HepG2 (cell line): ENCODE measurements around the gene TET2. TPM values are rescaled to one million over a fixed set of nuclear protein-coding genes. Genes with fewer than 3 reads are reported as not detected.

Experiments used
- DNMT1 ChIP-seq: sonication (generic); formaldehyde crosslinking; IDR thresholded peaks from 2 replicates; pipeline ENCODE4 v1.5.1; 2020; ENCODE audit warnings: mild to moderate bottlenecking, missing genetic modification reagents
- ESRRA ChIP-seq: sonication (generic); formaldehyde crosslinking; IDR thresholded peaks from 2 replicates; pipeline ENCODE4 v1.5.1; 2020; ENCODE audit warnings: mild to moderate bottlenecking, low read depth, missing genetic modification reagents
- FOXP1 ChIP-seq, 2 experiments: fragments of 450-650 bp in 1 of 2; IDR thresholded peaks; 2 replicates each; pipeline ENCODE4 v1.6.1; 2017 to 2018; ENCODE audit warnings: antibody characterized with exemption in 1 of 2
- HMGXB3 ChIP-seq: sonication (generic); formaldehyde crosslinking; IDR thresholded peaks from 2 replicates; pipeline ENCODE4 v1.4.0; 2020; ENCODE audit warnings: missing genetic modification reagents, borderline replicate concordance
- KLF15 ChIP-seq: sonication (generic); formaldehyde crosslinking; IDR thresholded peaks from 2 replicates; pipeline ENCODE4 v1.8.1; 2023; ENCODE audit warnings: borderline replicate concordance, mild to moderate bottlenecking, inconsistent platforms, missing genetic modification reagents, mixed read lengths
- NFKBIZ ChIP-seq: IDR thresholded peaks from 2 replicates; pipeline ENCODE4 v1.6.1; 2018; ENCODE audit warnings: missing genetic modification reagents, missing compliant biosample characterization
- SALL2 ChIP-seq: sonication (generic); formaldehyde crosslinking; IDR thresholded peaks from 2 replicates; pipeline ENCODE4 v1.8.1; 2023; ENCODE audit warnings: mild to moderate bottlenecking, missing genetic modification reagents, inconsistent platforms
- SMYD3 ChIP-seq: sonication (generic); formaldehyde crosslinking; IDR thresholded peaks from 2 replicates; pipeline ENCODE4 v1.8.1; 2023; ENCODE audit warnings: mild to moderate bottlenecking, missing genetic modification reagents
- TBP ChIP-seq: sonication (generic); formaldehyde crosslinking; IDR thresholded peaks from 2 replicates; pipeline ENCODE4 v1.5.0; 2020; ENCODE audit warnings: missing genetic modification reagents
- USF2 ChIP-seq, 2 experiments: sonication (generic) in 1 of 2; formaldehyde crosslinking in 1 of 2; IDR thresholded peaks; 2 replicates each; pipeline versions ENCODE4 v1.5.1 to v1.6.1; 2011 to 2020; ENCODE audit warnings: borderline replicate concordance in 1 of 2, low read depth in 1 of 2, low read length in 1 of 2, mild to moderate bottlenecking in 1 of 2, missing genetic modification reagents in 1 of 2, moderate library complexity in 1 of 2
- ZNF205 ChIP-seq: IDR thresholded peaks from 2 replicates; pipeline ENCODE4 v1.6.1; 2018; ENCODE audit warnings: missing biosample characterization, missing genetic modification reagents
- ZNF33B ChIP-seq: sonication (generic); formaldehyde crosslinking; IDR thresholded peaks from 2 replicates; pipeline ENCODE4 v1.5.1; 2020; ENCODE audit warnings: mild to moderate bottlenecking, missing genetic modification reagents
- ZNF350 ChIP-seq: sonication (generic); formaldehyde crosslinking; IDR thresholded peaks from 2 replicates; pipeline ENCODE4 v1.4.0; 2020; ENCODE audit warnings: mild to moderate bottlenecking, low read depth, missing genetic modification reagents, borderline replicate concordance
- ZNF441 ChIP-seq: sonication (generic); formaldehyde crosslinking; IDR thresholded peaks from 2 replicates; pipeline ENCODE4 v1.7.0; 2021; ENCODE audit warnings: missing genetic modification reagents, borderline replicate concordance
- ZNF503 ChIP-seq: sonication (generic); formaldehyde crosslinking; IDR thresholded peaks from 2 replicates; pipeline ENCODE4 v1.4.0; 2020; ENCODE audit warnings: missing genetic modification reagents
- ZNF556 ChIP-seq: sonication (generic); formaldehyde crosslinking; IDR thresholded peaks from 2 replicates; pipeline ENCODE4 v1.4.0; 2020; ENCODE audit warnings: mild to moderate bottlenecking, missing genetic modification reagents, borderline replicate concordance
- polyA plus RNA-seq, 8 experiments: library from polyadenylated mRNA; depleted of rRNA in 3 of 8; stranded (reverse) in 7 of 8; unstranded in 1 of 8; fragments of >200 nt; fragmentation: Illumina TruSeq in 4 of 8; extraction: Trizol in 4 of 8; gene quantifications; 2 replicates each; pipeline versions ENCODE4 v1.2.1 to v1.2.3, GENCODE V29; 2011 to 2016; ENCODE audit warnings: low read depth in 4 of 8, missing spikeins in 1 of 8, mixed read lengths in 1 of 8; ENCODE audit not compliant: insufficient read depth in 1 of 8
- total RNA-seq, 5 experiments: library from RNA; depleted of rRNA; stranded (reverse); fragments of >200 nt; fragmentation: Illumina TruSeq; extraction: Trizol; gene quantifications; 2 replicates each; pipeline ENCODE4 v1.2.3, GENCODE V29; 2016; ENCODE audit warnings: low read depth in 1 of 5

TET2 gene
- total and polyA plus RNA-seq, 2 of the 13 experiments (the other 11 are each of a cell fraction or from before 2014, with no cell fraction given), result 4.7 to 4.8 TPM

GRCh38 chr4:105146276-105147015, at the start of gene TET2 (continued):
- TF ChIP-seq DNMT1 (CRISPR knock-in tag) (no peak), SMYD3 (CRISPR knock-in tag) (no peak), TBP (no peak), ZNF556 (CRISPR knock-in tag) (no peak), SALL2 (0 out of 2 replicates have a peak, but pooled peaks have one; percentile 20), FOXP1 (IDR thresholded peaks at IDR 0.05) (no peak), FOXP1 (CRISPR knock-in tag; IDR thresholded peaks at IDR 0.05) (no peak), HMGXB3 (no peak), ZNF503 (CRISPR knock-in tag) (no peak), NFKBIZ (CRISPR knock-in tag) (no peak), KLF15 (CRISPR knock-in tag) (no peak), ESRRA (CRISPR knock-in tag) (no peak), ZNF33B (CRISPR knock-in tag) (peak; percentile 14; the same call in 1 of the 2 replicates), ZNF441 (no peak; the same call in 1 of the 2 replicates), ZNF205 (CRISPR knock-in tag) (no peak; the same call in 1 of the 2 replicates), USF2 (IDR thresholded peaks at IDR 0.05; ENCODE audit: low read depth, low read length) (no peak), USF2 (CRISPR knock-in tag; IDR thresholded peaks at IDR 0.05; ENCODE audit: borderline replicate concordance) (no peak), ZNF350 (CRISPR knock-in tag) (no peak; the same call in 1 of the 2 replicates)
